Stomach (tissue), 9 donors: ENCODE results near the gene CCL3. TPM values are rescaled to one million over a fixed set of nuclear protein-coding genes. Genes with fewer than 3 reads are reported as not detected.
"Not testable (repeated sequence)": the region's sequence is repeated elsewhere in the genome, so short reads cannot be mapped to it uniquely, and the experiment has no call there.

Source experiments
- DNase-seq, 2 donors: peaks; one replicate each; pipeline versions ENCODE4 v3.0.0 to v3.0.0-alpha.2; 2013 to 2019
- H3K27ac ChIP-seq, 5 donors: fragments of 200-600 bp in 4 of 5; sonication (generic) in 4 of 5; one replicate each; pipeline ENCODE4 v1.5.1; 2013 to 2019; ENCODE audit warnings: mild to moderate bottlenecking in 1 of 5, moderate library complexity in 1 of 5
- H3K27me3 ChIP-seq, 3 donors: fragments of 200-600 bp; sonication (generic); one replicate each; pipeline ENCODE4 v1.5.1; 2017 to 2019; ENCODE audit warnings: mixed run types in 1 of 3
- H3K36me3 ChIP-seq, 4 donors: fragments of 200-600 bp; sonication (generic); 1 replicate in 3 of 4; 2 replicates in 1 of 4; pipeline ENCODE4 v1.5.1; 2016 to 2019
- H3K4me1 ChIP-seq, 4 donors: fragments of 200-600 bp; sonication (generic); one replicate each; pipeline ENCODE4 v1.5.1; 2016 to 2019
- H3K4me3 ChIP-seq, 4 donors: fragments of 200-600 bp; sonication (generic) in 3 of 4; one replicate each; pipeline ENCODE4 v1.5.1; 2016 to 2019; ENCODE audit warnings: mild to moderate bottlenecking in 1 of 4
- H3K9me3 ChIP-seq, 4 donors: fragments of 200-600 bp; sonication (generic); one replicate each; pipeline ENCODE4 v1.5.1; 2016 to 2019
- CTCF ChIP-seq, 7 experiments: fragments of 450-650 bp in 4 of 7; fragments of 200-600 bp in 3 of 7; sonication (generic) in 3 of 7; IDR thresholded peaks; one replicate each; pipeline ENCODE4 v1.5.1; 2016 to 2019; ENCODE audit warnings: antibody characterized with exemption in 7 of 7, control low read depth in 2 of 7, mild to moderate bottlenecking in 1 of 7
- EP300 ChIP-seq: sonication (generic); formaldehyde crosslinking; IDR thresholded peaks from one replicate; pipeline ENCODE4 v1.6.1; 2017; ENCODE audit warnings: antibody characterized with exemption
- POLR2A ChIP-seq, 4 donors: fragments of 450-650 bp; IDR thresholded peaks; one replicate each; pipeline ENCODE4 v1.6.1; 2016; ENCODE audit warnings: antibody characterized with exemption in 4 of 4, control low read depth in 2 of 4, mild to moderate bottlenecking in 1 of 4, moderate library complexity in 1 of 4
- POLR2AphosphoS5 ChIP-seq, 3 donors: sonication (generic); formaldehyde crosslinking; IDR thresholded peaks; one replicate each; pipeline ENCODE4 v1.6.1; 2016; ENCODE audit warnings: antibody characterized with exemption in 3 of 3
- WGBS, 5 donors: extraction: QIAGEN DNeasy Blood & Tissue Kit in 3 of 5; methylation state at CpG; one replicate each; pipeline versions ENCODE4 v1.1.5 to v1.1.7; 2013 to 2018; 5-methylcytosine and 5-hydroxymethylcytosine counted together
- intact Hi-C: fragments of 100-400 bp; cut with DNase I; formaldehyde crosslinking; loops from one replicate; pipeline ENCODE4 v1.15.1; 2023; ENCODE audit warnings: low total_unique reads
- polyA plus RNA-seq, 3 donors: library from polyadenylated mRNA; stranded (reverse); fragments of 200-250 nt; gene quantifications; one replicate each; pipeline ENCODE4 v1.2.3, GENCODE V29; 2013
- total RNA-seq, 5 donors: library from RNA; depleted of rRNA; stranded (reverse); fragments of >200 nt; gene quantifications; one replicate each; pipeline versions ENCODE4 v1.1.0 to v1.2.3, GENCODE V29; 2014 to 2016
- donor health status: healthy with polysubstance abuse.
- donor health status: Bipolar disorder and iron deficiency.
- donor health status: healthy.

Gene CCL3
- total and polyA plus RNA-seq, 8 donors, result 2.0 to 19.1 (median 2.9) TPM; not detected in 3

- Histone ChIP-seq H3K9me3 (peaks cover 5 to 6% (median 5%) of the 10 kb centered on the region in 4 donors), H3K27ac (no peak overlapping the region), H3K4me3 (no peak overlapping the region), H3K36me3 (no peaks in the 10 kb centered on the region), H3K27me3 (peaks cover 0 to 16% (median 0%) of the 10 kb centered on the region in 3 donors), H3K4me1 (no peaks in the 10 kb centered on the region)
- DNase-seq, result no peak
- TF ChIP-seq EP300, result no peak
- TF ChIP-seq POLR2A (IDR thresholded peaks at IDR 0.05), result no peak
- no peak for TF ChIP-seq CTCF (IDR thresholded peaks at IDR 0.05)
- no peak for TF ChIP-seq POLR2AphosphoS5 (IDR thresholded peaks at IDR 0.05)
- WGBS, 5 donors, result 68 to 79% (median 70%) methylated on average over 3 of the region's 3 CpGs
- intact Hi-C loops, result no loop called here
These were observed 30.3 kb upstream of the CCL3 start for GRCh38 chr17:36120221-36120620.

GRCh38 chr17:36118477-36119353, 28.8 kb upstream of the CCL3 start:
- TF ChIP-seq EP300, result no peak
- no peak for TF ChIP-seq CTCF (IDR thresholded peaks at IDR 0.05)
- TF ChIP-seq POLR2AphosphoS5 (IDR thresholded peaks at IDR 0.05), result no peak
- TF ChIP-seq POLR2A (IDR thresholded peaks at IDR 0.05), result no peak
- no peak for DNase-seq
- no peak overlapping the region for H3K4me3 ChIP-seq
- peaks cover 0 to 11% (median 0%) of the 10 kb centered on the region in 3 donors for H3K27me3 ChIP-seq
- H3K27ac ChIP-seq, result no peak overlapping the region
- intact Hi-C loops, result no loop called here
- no peaks in the 10 kb centered on the region for H3K36me3 ChIP-seq
- WGBS, 5 donors, result 82 to 90% (median 88%) methylated on average over 12 of the region's 12 CpGs
- no peaks in the 10 kb centered on the region for H3K4me1 ChIP-seq
- no peaks in the 10 kb centered on the region for H3K9me3 ChIP-seq

GRCh38 chr17:36117505-36118382, 27.8 kb upstream of the CCL3 start:
- Histone ChIP-seq H3K4me1 (no peaks in the 10 kb centered on the region), H3K27me3 (peaks cover 0 to 11% (median 0%) of the 10 kb centered on the region in 3 donors), H3K4me3 (no peak overlapping the region), H3K36me3 (no peaks in the 10 kb centered on the region), H3K27ac (no peak overlapping the region), H3K9me3 (peaks cover 0 to 2% (median 0%) of the 10 kb centered on the region in 4 donors)
- 30 to 62% (median 35%) methylated on average over 2 to 5 of the region's 5 CpGs for WGBS, 5 donors
- DNase-seq, result no peak
- intact Hi-C loops, result no loop called here
- TF ChIP-seq POLR2A (IDR thresholded peaks at IDR 0.05) (no peak), EP300 (no peak), POLR2AphosphoS5 (IDR thresholded peaks at IDR 0.05) (no peak), CTCF (IDR thresholded peaks at IDR 0.05) (no peak)

- H3K4me1 ChIP-seq, intact Hi-C loops, H3K9me3 ChIP-seq, H3K27ac ChIP-seq, H3K36me3 ChIP-seq, H3K4me3 ChIP-seq, DNase-seq: not testable (repeated sequence)
- H3K27me3 ChIP-seq, result peaks cover 0 to 11% (median 0%) of the 10 kb centered on the region in 3 donors
These were observed 25.7 kb upstream of the CCL3 start for GRCh38 chr17:36115649-36115977.

- intact Hi-C loops, H3K4me1 ChIP-seq, DNase-seq, H3K27ac ChIP-seq, H3K9me3 ChIP-seq, H3K4me3 ChIP-seq, H3K36me3 ChIP-seq: not testable (repeated sequence)
- peaks cover 0 to 11% (median 0%) of the 10 kb centered on the region in 3 donors for H3K27me3 ChIP-seq
- 78 to 87% (median 84%) methylated on average over 5 of the region's 5 CpGs for WGBS, 5 donors
These were observed 25.2 kb upstream of the CCL3 start for GRCh38 chr17:36114971-36115648.

GRCh38 chr17:36113131-36113530, 23.2 kb upstream of the CCL3 start:
- H3K27ac ChIP-seq, H3K4me1 ChIP-seq, H3K9me3 ChIP-seq, H3K36me3 ChIP-seq, H3K27me3 ChIP-seq, intact Hi-C loops, H3K4me3 ChIP-seq, DNase-seq: not testable (repeated sequence)
- WGBS, 5 donors, result 76 to 91% (median 83%) methylated on average over 1 of the region's 1 CpG
